ENCODE measurements around the gene ZNF786.
"Not testable (repeated sequence)": the region's sequence is repeated elsewhere in the genome, so short reads cannot be mapped to it uniquely, and the experiment has no call there.

Gene ZNF786, protein sequence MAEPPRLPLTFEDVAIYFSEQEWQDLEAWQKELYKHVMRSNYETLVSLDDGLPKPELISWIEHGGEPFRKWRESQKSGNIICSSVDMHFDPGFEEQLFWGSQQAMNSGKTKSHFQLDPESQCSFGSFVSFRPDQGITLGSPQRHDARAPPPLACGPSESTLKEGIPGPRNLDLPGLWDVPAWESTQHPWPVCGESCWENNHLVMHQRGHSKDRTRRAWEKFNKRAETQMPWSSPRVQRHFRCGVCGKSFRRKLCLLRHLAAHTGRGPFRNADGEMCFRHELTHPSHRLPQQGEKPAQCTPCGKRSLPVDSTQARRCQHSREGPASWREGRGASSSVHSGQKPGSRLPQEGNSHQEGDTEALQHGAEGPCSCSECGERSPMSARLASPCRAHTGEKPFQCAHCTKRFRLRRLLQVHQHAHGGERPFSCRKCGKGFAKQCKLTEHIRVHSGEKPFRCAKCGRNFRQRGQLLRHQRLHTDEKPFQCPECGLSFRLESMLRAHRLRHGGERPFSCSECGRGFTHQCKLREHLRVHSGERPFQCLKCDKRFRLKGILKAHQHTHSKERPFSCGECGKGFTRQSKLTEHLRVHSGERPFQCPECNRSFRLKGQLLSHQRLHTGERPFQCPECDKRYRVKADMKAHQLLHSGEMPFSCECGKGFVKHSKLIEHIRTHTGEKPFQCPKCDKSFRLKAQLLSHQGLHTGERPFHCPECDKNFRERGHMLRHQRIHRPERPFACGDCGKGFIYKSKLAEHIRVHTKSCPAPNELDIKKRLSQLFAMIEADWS

GRCh38 chr7:149090397-149091195 is at the start of gene ZNF786:
ZNF786 (minus strand) TSS chr7:149090718; CDS start chr7:149090640, 78 bp downstream.
- DNase-seq, result peak; percentile 96

DNA sequence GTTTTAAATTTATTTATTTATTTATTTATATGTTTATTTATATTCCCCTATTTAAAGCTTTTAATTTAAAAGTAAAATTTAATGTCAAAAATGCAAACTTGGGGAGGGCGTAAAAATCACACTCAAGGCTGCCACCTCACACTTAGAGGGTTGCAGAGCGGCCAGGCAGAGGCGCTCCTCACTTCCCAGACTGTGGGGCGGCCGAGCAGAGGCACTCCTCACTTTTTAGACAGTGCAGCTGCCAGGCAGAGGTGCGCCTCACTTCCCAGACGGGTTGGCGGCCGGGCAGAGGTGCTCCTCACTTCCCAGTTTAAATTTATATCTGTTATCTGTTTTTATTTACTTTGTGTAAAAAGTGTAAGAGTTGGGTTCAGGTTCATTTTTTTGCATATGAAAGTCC is 45.6 kb upstream of the ZNF786 start:
- no peak for DNase-seq

DNA sequence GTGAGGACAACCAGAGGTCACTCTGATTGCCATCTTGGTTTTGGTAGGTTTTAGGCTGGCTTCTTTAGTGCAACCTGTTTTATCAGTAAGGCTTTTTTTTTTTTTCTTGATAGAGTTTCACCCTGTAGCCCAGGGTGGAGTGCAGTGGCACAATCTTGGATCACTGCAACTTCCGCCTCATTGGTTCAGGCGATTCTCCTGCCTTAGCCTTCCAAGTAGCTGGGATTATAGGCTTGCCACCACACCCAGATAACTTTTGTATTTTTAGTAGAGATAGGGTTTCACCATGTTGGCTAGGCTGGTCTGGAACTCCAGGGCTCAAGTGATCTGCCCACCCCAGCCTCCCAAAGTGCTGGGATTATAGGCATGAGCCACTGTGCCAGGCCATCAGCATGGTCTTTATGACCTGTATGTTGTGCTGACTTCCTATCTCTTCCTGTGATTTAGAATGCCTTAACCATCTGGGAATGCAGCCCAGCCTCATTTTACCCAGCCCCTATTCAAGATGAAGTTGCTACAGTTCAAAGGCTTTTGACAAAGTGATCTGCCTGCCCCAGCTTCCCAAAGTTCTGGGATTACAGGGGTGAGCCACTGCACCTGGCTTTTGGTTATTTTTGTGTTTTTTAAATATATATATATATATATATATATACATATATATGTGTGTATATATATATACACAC is 42.7 kb upstream of the ZNF786 start:
- DNase-seq, result no peak

GRCh38 chr7:149130572-149131198 is 40.2 kb upstream of the ZNF786 start:
- DNase-seq, result no peak

GRCh38 chr7:149126662-149127266 is 36.2 kb upstream of the ZNF786 start:
- DNase-seq, result peak; percentile 81

DNA sequence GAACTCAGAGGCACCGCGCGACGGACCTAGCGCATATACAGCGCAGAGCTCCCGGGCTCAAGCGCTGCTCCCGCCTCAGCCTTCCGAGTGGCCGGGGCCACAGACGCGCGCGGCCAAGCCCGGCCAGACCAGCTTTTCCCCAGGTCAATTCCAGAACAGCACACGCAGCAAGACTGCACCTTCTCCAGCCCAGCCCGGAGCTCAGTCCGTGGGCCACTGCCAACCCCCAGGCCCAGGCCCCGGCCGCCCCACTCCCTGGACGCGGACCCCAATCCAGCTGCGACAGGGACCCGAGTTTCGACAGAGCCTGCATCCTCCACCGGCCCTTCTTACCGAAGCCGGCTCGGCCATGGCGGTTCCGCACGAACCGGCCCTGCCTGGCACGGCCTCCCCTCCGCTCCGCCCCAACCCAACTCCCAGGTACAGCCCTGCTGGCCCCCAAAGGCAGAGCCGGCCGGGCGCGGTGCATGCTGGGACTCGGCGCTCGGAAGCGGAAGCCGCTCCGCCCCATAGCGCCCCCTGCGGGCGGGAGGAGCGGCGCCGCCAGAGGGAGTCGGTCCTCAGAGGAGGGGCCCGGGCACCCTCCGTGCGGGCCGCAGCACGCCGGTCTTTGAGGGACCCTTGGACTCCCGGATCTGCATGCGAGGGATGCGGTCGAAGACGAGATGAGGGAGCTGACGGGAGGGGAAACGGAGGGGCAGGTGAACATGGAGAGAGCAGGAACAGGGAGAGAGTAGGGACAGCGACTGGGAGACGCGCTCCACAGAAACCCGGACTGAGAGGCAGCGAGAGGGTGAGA is 35.5 kb upstream of the ZNF786 start, which contains the start of gene ZNF425:
Gene ZNF425 (minus strand): TSS at position 462 of the 799 bp plus-strand sequence. CDS start 111 bp downstream, at position 351.
- DNase-seq, result peak; percentile 97

DNA sequence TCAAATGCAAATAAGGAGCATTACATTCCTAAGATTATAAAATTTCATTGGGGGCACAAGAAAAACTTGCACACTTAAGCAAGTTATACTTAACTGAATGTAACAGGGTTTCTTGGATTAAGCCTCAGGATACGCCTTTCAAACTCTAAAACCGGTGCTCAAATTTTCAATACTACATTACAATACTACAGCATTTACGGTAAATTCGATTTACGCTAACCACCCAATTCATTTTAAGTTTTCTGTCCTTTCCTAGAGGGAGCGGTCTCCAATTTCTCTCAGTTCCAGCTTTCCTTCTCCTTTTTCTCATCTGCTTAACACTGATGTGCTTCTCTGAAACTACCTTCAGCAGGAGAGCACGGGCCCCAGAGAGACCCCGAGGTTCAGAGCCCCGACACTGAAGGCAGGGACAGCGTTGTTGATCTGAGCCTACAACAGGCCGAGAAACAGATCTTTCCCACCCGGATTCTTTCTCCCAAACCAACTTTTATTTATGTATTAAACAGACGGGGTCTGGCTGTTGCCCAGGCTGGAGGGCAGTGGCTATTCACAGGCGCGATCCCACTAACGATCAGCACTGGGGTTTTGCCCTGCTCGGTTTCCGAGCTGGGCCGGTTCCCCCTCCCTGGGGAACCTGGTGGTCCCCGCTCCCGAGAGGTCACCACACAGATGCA is 34.8 kb upstream of the ZNF786 start:
- DNase-seq, result no peak

DNA sequence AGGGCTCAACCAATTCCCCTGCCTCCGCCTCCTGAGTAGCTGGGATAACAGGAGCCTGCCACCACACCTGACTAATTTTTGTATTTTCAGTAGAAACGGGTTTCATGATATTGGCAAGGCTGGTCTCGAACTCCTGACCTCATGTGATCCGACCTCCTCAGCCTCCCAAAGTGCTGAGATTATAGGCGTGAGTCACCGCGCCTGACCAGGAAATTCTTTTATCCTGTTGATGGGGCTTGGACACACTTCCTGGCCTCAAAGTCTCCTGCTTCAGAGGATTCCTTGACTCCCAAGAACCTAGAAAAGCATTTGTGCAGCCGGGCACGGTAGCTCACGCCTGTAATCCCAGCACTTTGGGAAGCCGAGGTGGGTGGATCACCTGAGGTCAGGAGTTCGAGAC is 19.5 kb upstream of the ZNF786 start:
- DNase-seq, result no peak

- DNase-seq, result no peak
These were observed 14.2 kb upstream of the ZNF786 start for GRCh38 chr7:149104749-149105148.

- DNase-seq, result no peak
These were observed 13.7 kb upstream of the ZNF786 start for GRCh38 chr7:149104214-149104613.

DNA sequence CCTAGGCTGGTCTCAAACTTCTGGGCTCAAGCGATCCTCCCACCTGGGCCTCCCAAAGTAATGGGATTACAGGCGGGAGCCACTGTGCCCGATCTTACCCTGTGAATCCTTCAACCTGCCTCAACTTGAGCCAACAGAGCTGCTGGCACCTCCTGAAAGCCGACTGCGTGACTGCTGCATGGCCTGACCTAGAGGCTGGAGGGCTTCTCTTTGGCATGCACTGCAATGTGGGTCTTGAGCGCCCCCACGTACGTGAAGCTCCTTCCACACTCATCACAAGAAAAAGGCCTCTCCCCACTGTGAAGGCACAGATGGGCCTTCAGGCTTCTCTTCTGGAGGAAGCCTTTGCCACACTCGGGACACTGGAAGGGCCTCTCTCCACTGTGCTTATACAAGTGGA is 12.9 kb upstream of the ZNF786 start:
- DNase-seq, result no peak

DNA sequence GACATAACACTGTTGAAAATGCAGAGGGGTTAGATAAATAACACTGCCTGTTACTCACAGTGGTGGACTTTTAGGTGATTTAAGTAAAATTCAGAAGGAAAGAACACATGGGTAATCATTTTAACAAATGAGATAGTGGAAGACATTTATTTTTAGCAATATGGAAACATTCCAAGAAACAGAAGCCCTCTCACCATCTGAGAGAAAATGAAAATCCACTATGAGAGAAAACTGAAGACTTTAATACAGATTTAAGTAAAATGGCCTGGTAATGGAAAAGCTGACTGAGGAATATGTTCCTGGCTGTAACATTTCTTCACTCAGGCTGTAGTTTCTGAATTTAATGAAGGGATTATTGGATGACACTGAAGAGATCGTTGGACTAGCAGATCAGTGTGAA is 12.1 kb upstream of the ZNF786 start:
- no peak for DNase-seq

DNA sequence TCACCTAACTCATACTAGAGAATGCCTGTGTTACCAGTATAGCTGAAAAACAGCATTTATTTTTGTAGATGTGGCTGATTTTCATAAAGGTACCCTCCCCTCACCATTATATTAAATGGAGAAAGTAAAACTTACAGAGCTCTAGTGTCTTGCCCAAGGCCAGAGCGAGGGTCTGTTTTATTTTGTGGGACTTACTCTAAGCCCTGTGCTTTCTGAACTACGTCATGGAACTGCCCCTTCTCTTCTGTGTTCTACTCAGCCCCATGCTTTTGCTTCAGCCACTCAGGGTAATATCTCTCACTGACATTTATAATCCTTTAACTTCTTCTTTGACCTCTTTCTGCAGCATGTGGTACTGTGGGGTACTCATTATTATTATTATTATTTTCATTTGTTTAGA is 10.3 kb upstream of the ZNF786 start:
- DNase-seq, result no peak

- DNase-seq, result no peak
These were observed 8.5 kb upstream of the ZNF786 start for GRCh38 chr7:149099058-149099457.

GRCh38 chr7:149097088-149097487 is 6.6 kb upstream of the ZNF786 start:
- DNase-seq, result no peak

GRCh38 chr7:149093228-149093627 is 2.7 kb upstream of the ZNF786 start:
- DNase-seq, result no peak

- DNase-seq, result not testable (repeated sequence)
These were observed 1.7 kb upstream of the ZNF786 start for GRCh38 chr7:149092244-149092643.

DNA sequence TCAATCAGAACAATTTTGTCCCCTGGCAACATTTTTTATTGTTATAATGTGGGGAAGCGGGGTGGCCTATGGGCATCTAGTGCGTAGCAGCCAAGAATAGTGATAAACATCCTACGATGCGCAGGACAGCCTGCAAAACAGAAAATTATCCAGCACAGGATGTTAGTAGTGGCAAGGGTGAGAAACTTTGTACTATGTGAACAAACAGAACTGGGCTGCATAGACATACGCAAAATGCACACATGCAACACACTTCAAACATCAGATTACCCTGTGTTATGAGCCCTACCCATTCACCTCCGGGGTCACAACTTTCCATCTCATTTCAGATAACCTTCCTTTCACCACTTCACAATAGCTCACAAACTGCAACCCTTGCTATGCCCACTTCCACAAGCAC is 3.1 kb downstream of the ZNF786 start:
- DNase-seq, result no peak

DNA sequence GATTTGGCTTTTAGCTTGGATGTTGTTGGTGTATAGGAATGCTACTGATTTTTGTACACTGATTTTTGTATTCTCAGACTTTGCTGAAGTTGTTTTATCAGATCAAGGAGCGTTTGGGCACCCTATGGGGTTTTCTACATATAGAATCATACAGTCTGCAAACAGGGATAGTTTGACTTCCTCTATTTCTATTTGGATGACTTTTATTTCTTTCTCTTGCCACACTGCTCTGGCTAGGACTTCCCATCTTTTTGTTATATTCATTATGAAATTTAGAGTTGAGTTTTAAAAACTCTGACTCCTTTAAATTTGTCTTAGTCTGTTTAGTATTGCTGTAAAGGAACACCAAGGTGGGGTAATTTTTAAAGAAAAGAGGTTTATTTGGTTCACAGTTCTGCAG is 4.7 kb downstream of the ZNF786 start:
- no peak for DNase-seq

- no peak for DNase-seq
These were observed 6.1 kb downstream of the ZNF786 start for GRCh38 chr7:149084407-149084806.
